ENCODE results near the gene LILRA6. TPM values are rescaled to one million over a fixed set of nuclear protein-coding genes. Genes with fewer than 3 reads are reported as not detected.
"Not testable (repeated sequence)": the region's sequence is repeated elsewhere in the genome, so short reads cannot be mapped to it uniquely, and the experiment has no call there.

The LILRA6 gene
- total RNA-seq = 10 to 100 TPM in 1 of 4 donors, 1 to 10 TPM in 3; 2.8 to 18.7 (median 9.1) TPM

- TF ChIP-seq CTCF (IDR thresholded peaks at IDR 0.05; ENCODE audit: low read depth) = not testable (repeated sequence)
Measured at GRCh38 chr19:54242646-54243045, at the start of gene LILRA6. Gene LILRA6 (minus strand): TSS chr19:54242790.

GRCh38 chr19:54287456-54287855 lies 44.9 kb upstream of the LILRA6 start:
- TF ChIP-seq CTCF (IDR thresholded peaks at IDR 0.05; ENCODE audit: low read depth) = no peak

- TF ChIP-seq CTCF (IDR thresholded peaks at IDR 0.05; ENCODE audit: low read depth) = no peak
Measured at GRCh38 chr19:54282686-54283470, 40.3 kb upstream of the LILRA6 start.

GRCh38 chr19:54281007-54281728 lies 38.6 kb upstream of the LILRA6 start, which contains the start of gene LILRB2:
Gene LILRB2 (minus strand): TSS chr19:54281110. CDS start chr19:54280496, 614 bp downstream.
- no peak for TF ChIP-seq CTCF (IDR thresholded peaks at IDR 0.05; ENCODE audit: low read depth)

- TF ChIP-seq CTCF (IDR thresholded peaks at IDR 0.05; ENCODE audit: low read depth) = no peak
Measured at GRCh38 chr19:54279406-54279962, 36.9 kb upstream of the LILRA6 start.

GRCh38 chr19:54275951-54276350 lies 33.4 kb upstream of the LILRA6 start:
- no peak for TF ChIP-seq CTCF (IDR thresholded peaks at IDR 0.05; ENCODE audit: low read depth)

GRCh38 chr19:54273821-54274220 lies 31.2 kb upstream of the LILRA6 start:
- no peak for TF ChIP-seq CTCF (IDR thresholded peaks at IDR 0.05; ENCODE audit: low read depth)

All from subcutaneous adipose tissue (tissue), 4 donors.